Measurements from ENCODE around the gene HCN1. TPM values are rescaled to one million over a fixed set of nuclear protein-coding genes. Genes with fewer than 3 reads are reported as not detected.

The HCN1 gene
- total RNA-seq (0.05 TPM), polyA plus RNA-seq (0.02 TPM)
- long read RNA-seq, donor 1 = 0 reads
- long read RNA-seq, donor 2 = 0 reads
- long read RNA-seq, donor 3 = 0 reads
- long read RNA-seq, donor 4 = 0 reads
- long read RNA-seq, donor 5 = 0 reads
- long read RNA-seq, donor 6 = 0 reads
- long read RNA-seq, donor 7 = 0 reads
- long read RNA-seq, donor 8 = 0 reads
- long read RNA-seq, donor 9 = 0 reads
- long read RNA-seq, donor 10 = 0 reads

DNA sequence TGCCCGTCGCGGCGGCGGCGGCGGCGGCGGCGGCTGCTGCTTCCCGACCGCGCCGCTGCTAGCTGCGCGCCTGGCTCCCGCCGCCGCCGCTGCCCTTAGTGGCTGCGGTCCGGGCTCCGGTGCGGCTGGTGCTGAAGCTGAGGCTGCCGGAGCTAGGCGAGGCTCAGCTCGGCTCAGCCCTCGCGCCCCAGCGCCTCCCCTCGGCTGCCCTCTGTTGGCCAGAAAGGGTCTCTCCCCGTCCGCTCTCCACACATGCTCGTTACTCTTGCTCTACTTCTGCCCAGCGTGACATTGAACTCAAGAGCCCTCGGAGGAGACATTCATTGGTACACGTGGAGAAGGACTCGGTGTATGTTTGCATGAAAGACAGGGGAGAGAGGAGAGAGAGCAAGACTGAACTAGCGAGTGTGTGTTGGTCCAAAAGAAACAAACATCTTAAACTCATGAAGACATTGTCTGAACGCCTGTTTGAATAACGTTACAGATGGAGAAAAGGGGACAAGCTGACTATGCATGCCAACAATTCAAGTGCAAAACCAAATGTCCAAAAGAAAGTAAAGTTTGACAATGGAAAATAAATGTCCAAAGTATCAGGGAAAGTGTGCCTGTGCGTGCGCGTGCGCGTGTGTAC, at the start of gene HCN1:
Gene HCN1, minus strand, starts transcription at position 175 of the 631 bp plus-strand sequence.
- Histone ChIP-seq H3K36me3 (ENCODE audit: control insufficient read depth in 2 of 2, insufficient read depth in 2 of 2, low read length in 1 of 2) (no peaks in the 10 kb centered on the region), H3K4me1 (ENCODE audit: control insufficient read depth in 2 of 2, insufficient read depth in 2 of 2, low read length in 2 of 2) (no peaks in the 10 kb centered on the region), H3K4me3 (ENCODE audit: low read length in 2 of 2) (no peak within 1 kb of the TSS), H3K27me3 (ENCODE audit: control insufficient read depth in 2 of 2, insufficient read depth in 1 of 2, low read length in 1 of 2) (peaks cover 10 to 22% of the 10 kb centered on the region in 2 donors), H3K9me3 (ENCODE audit: control insufficient read depth in 2 of 2, insufficient read depth in 1 of 2, low read length in 1 of 2) (peaks cover 0 to 1% of the 10 kb centered on the region in 2 donors), H3K27ac (ENCODE audit: low read depth in 1 of 2, low read length in 1 of 2) (no peak within 1 kb of the TSS)
- WGBS = 14% methylated on average over 46 of the region's 46 CpGs
- DNase-seq (ENCODE audit: low read depth in 6 of 9, low spot score in 9 of 9) = peak in 8 of 9 donors; percentile 1 to 32 (median 8)

GRCh38 chr5:45741110-45741509, 44.9 kb upstream of the HCN1 start:
- H3K9me3 ChIP-seq (ENCODE audit: control insufficient read depth in 2 of 2, insufficient read depth in 1 of 2, low read length in 1 of 2) = peaks cover 0 to 4% of the 10 kb centered on the region in 2 donors
- WGBS = 73% methylated on average over 5 of the region's 5 CpGs

DNA sequence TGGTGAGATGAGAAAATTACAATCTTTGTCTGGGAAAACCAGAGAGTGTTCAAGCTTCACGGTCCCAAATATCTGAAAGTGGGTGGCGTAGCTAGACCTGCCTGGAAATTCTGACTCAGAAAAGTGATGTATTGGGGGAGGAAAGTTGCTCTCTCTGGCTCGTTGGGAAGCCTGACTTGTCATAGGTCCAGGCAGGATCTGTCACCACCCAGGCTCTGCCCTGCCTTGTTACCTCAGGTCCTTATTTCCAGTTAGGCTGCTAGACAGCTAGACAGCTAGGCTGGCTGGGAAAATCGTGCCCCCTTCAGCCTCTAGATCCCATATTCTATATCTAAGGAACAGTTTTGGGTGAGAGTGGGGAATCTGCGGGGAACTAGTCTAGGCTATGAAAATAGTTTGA, 41.0 kb upstream of the HCN1 start:
- Histone ChIP-seq H3K27me3 (ENCODE audit: control insufficient read depth in 2 of 2, insufficient read depth in 1 of 2, low read length in 1 of 2) (no peaks in the 10 kb centered on the region), H3K4me1 (ENCODE audit: control insufficient read depth in 2 of 2, insufficient read depth in 2 of 2, low read length in 2 of 2) (no peaks in the 10 kb centered on the region), H3K4me3 (ENCODE audit: low read length in 2 of 2) (no peak overlapping the region), H3K36me3 (ENCODE audit: control insufficient read depth in 2 of 2, insufficient read depth in 2 of 2, low read length in 1 of 2) (no peaks in the 10 kb centered on the region), H3K9me3 (ENCODE audit: control insufficient read depth in 2 of 2, insufficient read depth in 1 of 2, low read length in 1 of 2) (peaks cover 0 to 4% of the 10 kb centered on the region in 2 donors), H3K27ac (ENCODE audit: low read depth in 1 of 2, low read length in 1 of 2) (no peak overlapping the region)
- DNase-seq (ENCODE audit: low read depth in 6 of 9, low spot score in 9 of 9) = no peak
- WGBS = 77% methylated on average over 5 of the region's 5 CpGs

More at GRCh38 chr5:45741110-45741509, 44.9 kb upstream of the HCN1 start:
- no peaks in the 10 kb centered on the region for H3K4me1 ChIP-seq (ENCODE audit: control insufficient read depth in 2 of 2, insufficient read depth in 2 of 2, low read length in 2 of 2)
- no peaks in the 10 kb centered on the region for H3K36me3 ChIP-seq (ENCODE audit: control insufficient read depth in 2 of 2, insufficient read depth in 2 of 2, low read length in 1 of 2)
- H3K4me3 ChIP-seq (ENCODE audit: low read length in 2 of 2) = no peak overlapping the region
- H3K27ac ChIP-seq (ENCODE audit: low read depth in 1 of 2, low read length in 1 of 2) = no peak overlapping the region
- H3K27me3 ChIP-seq (ENCODE audit: control insufficient read depth in 2 of 2, insufficient read depth in 1 of 2, low read length in 1 of 2) = no peaks in the 10 kb centered on the region
- DNase-seq (ENCODE audit: low read depth in 6 of 9, low spot score in 9 of 9) = no peak

- Histone ChIP-seq H3K27ac (ENCODE audit: low read depth in 1 of 2, low read length in 1 of 2) (no peak overlapping the region), H3K27me3 (ENCODE audit: control insufficient read depth in 2 of 2, insufficient read depth in 1 of 2, low read length in 1 of 2) (no peaks in the 10 kb centered on the region), H3K36me3 (ENCODE audit: control insufficient read depth in 2 of 2, insufficient read depth in 2 of 2, low read length in 1 of 2) (no peaks in the 10 kb centered on the region), H3K4me1 (ENCODE audit: control insufficient read depth in 2 of 2, insufficient read depth in 2 of 2, low read length in 2 of 2) (no peaks in the 10 kb centered on the region), H3K4me3 (ENCODE audit: low read length in 2 of 2) (no peak overlapping the region), H3K9me3 (ENCODE audit: control insufficient read depth in 2 of 2, insufficient read depth in 1 of 2, low read length in 1 of 2) (no peaks in the 10 kb centered on the region)
- 51% methylated on average over 3 of the region's 3 CpGs for WGBS
- DNase-seq (ENCODE audit: low read depth in 6 of 9, low spot score in 9 of 9) = no peak
Observed at GRCh38 chr5:45725537-45725936, 29.4 kb upstream of the HCN1 start.

GRCh38 chr5:45697201-45697600, 1.0 kb upstream of the HCN1 start:
- Histone ChIP-seq H3K4me1 (ENCODE audit: control insufficient read depth in 2 of 2, insufficient read depth in 2 of 2, low read length in 2 of 2) (no peaks in the 10 kb centered on the region), H3K4me3 (ENCODE audit: low read length in 2 of 2) (no peak overlapping the region), H3K27me3 (ENCODE audit: control insufficient read depth in 2 of 2, insufficient read depth in 1 of 2, low read length in 1 of 2) (peaks cover 10 to 22% of the 10 kb centered on the region in 2 donors), H3K9me3 (ENCODE audit: control insufficient read depth in 2 of 2, insufficient read depth in 1 of 2, low read length in 1 of 2) (peaks cover 0 to 1% of the 10 kb centered on the region in 2 donors), H3K27ac (ENCODE audit: low read depth in 1 of 2, low read length in 1 of 2) (no peak overlapping the region), H3K36me3 (ENCODE audit: control insufficient read depth in 2 of 2, insufficient read depth in 2 of 2, low read length in 1 of 2) (no peaks in the 10 kb centered on the region)
- WGBS = 65% methylated on average over 6 of the region's 6 CpGs
- no peak for DNase-seq (ENCODE audit: low read depth in 6 of 9, low spot score in 9 of 9)

- Histone ChIP-seq H3K4me1 (ENCODE audit: control insufficient read depth in 2 of 2, insufficient read depth in 2 of 2, low read length in 2 of 2) (no peaks in the 10 kb centered on the region), H3K4me3 (ENCODE audit: low read length in 2 of 2) (no peak overlapping the region), H3K27ac (ENCODE audit: low read depth in 1 of 2, low read length in 1 of 2) (no peak overlapping the region), H3K36me3 (ENCODE audit: control insufficient read depth in 2 of 2, insufficient read depth in 2 of 2, low read length in 1 of 2) (no peaks in the 10 kb centered on the region), H3K27me3 (ENCODE audit: control insufficient read depth in 2 of 2, insufficient read depth in 1 of 2, low read length in 1 of 2) (peaks cover 10 to 22% of the 10 kb centered on the region in 2 donors), H3K9me3 (ENCODE audit: control insufficient read depth in 2 of 2, insufficient read depth in 1 of 2, low read length in 1 of 2) (peaks cover 0 to 1% of the 10 kb centered on the region in 2 donors)
- no peak for DNase-seq (ENCODE audit: low read depth in 6 of 9, low spot score in 9 of 9)
- WGBS = 3% methylated on average over 59 of the region's 59 CpGs
Observed at GRCh38 chr5:45695804-45696156, 400 bp downstream of the HCN1 start.

GRCh38 chr5:45694971-45695803, 993 bp downstream of the HCN1 start:
- no peak overlapping the region for H3K4me3 ChIP-seq (ENCODE audit: low read length in 2 of 2)
- no peak overlapping the region for H3K27ac ChIP-seq (ENCODE audit: low read depth in 1 of 2, low read length in 1 of 2)
- no peak for DNase-seq (ENCODE audit: low read depth in 6 of 9, low spot score in 9 of 9)
- H3K36me3 ChIP-seq (ENCODE audit: control insufficient read depth in 2 of 2, insufficient read depth in 2 of 2, low read length in 1 of 2) = no peaks in the 10 kb centered on the region
- peaks cover 10 to 22% of the 10 kb centered on the region in 2 donors for H3K27me3 ChIP-seq (ENCODE audit: control insufficient read depth in 2 of 2, insufficient read depth in 1 of 2, low read length in 1 of 2)
- WGBS = 4% methylated on average over 51 of the region's 51 CpGs
- peaks cover 0 to 1% of the 10 kb centered on the region in 2 donors for H3K9me3 ChIP-seq (ENCODE audit: control insufficient read depth in 2 of 2, insufficient read depth in 1 of 2, low read length in 1 of 2)
- no peaks in the 10 kb centered on the region for H3K4me1 ChIP-seq (ENCODE audit: control insufficient read depth in 2 of 2, insufficient read depth in 2 of 2, low read length in 2 of 2)

DNA sequence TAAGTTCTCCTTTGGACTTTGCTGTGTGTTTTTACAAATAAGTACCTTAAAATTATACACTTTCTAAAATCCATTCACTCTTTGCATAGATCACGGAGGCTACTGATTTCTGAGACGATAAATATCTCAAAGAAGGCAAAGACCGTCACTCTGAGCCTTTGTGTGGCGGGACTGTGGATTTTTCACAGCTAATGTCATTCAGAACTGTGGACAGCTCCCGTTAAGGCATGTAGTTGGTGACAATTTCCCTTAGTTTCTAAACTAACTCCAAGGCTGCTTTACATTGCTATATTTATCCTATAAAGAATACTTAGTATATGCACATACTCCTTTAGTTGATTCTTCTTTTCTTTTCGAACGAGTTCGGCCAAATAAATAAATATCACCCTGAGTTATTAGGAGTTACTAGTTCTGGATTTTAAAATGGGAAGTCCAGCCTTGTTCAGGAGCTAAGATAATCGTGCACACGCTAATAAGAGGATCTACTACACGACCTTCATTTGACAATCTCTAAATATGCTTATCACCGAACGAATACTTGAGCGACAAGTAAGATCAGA, 1.8 kb downstream of the HCN1 start:
- no peak overlapping the region for H3K27ac ChIP-seq (ENCODE audit: low read depth in 1 of 2, low read length in 1 of 2)
- DNase-seq (ENCODE audit: low read depth in 6 of 9, low spot score in 9 of 9) = peak in 1 of 9 donors; percentile 0
- no peaks in the 10 kb centered on the region for H3K4me1 ChIP-seq (ENCODE audit: control insufficient read depth in 2 of 2, insufficient read depth in 2 of 2, low read length in 2 of 2)
- 31% methylated on average over 14 of the region's 14 CpGs for WGBS
- H3K4me3 ChIP-seq (ENCODE audit: low read length in 2 of 2) = no peak overlapping the region
- H3K27me3 ChIP-seq (ENCODE audit: control insufficient read depth in 2 of 2, insufficient read depth in 1 of 2, low read length in 1 of 2) = peaks cover 10 to 22% of the 10 kb centered on the region in 2 donors
- no peaks in the 10 kb centered on the region for H3K36me3 ChIP-seq (ENCODE audit: control insufficient read depth in 2 of 2, insufficient read depth in 2 of 2, low read length in 1 of 2)
- peaks cover 0 to 1% of the 10 kb centered on the region in 2 donors for H3K9me3 ChIP-seq (ENCODE audit: control insufficient read depth in 2 of 2, insufficient read depth in 1 of 2, low read length in 1 of 2)

- Histone ChIP-seq H3K4me3 (ENCODE audit: low read length in 2 of 2) (no peak overlapping the region), H3K36me3 (ENCODE audit: control insufficient read depth in 2 of 2, insufficient read depth in 2 of 2, low read length in 1 of 2) (no peaks in the 10 kb centered on the region), H3K27ac (ENCODE audit: low read depth in 1 of 2, low read length in 1 of 2) (no peak overlapping the region), H3K4me1 (ENCODE audit: control insufficient read depth in 2 of 2, insufficient read depth in 2 of 2, low read length in 2 of 2) (no peaks in the 10 kb centered on the region), H3K9me3 (ENCODE audit: control insufficient read depth in 2 of 2, insufficient read depth in 1 of 2, low read length in 1 of 2) (peaks cover 0 to 1% of the 10 kb centered on the region in 2 donors), H3K27me3 (ENCODE audit: control insufficient read depth in 2 of 2, insufficient read depth in 1 of 2, low read length in 1 of 2) (peaks cover 10 to 22% of the 10 kb centered on the region in 2 donors)
- no peak for DNase-seq (ENCODE audit: low read depth in 6 of 9, low spot score in 9 of 9)
- WGBS = 76% methylated on average over 3 of the region's 3 CpGs
Observed at GRCh38 chr5:45692481-45692880, 3.7 kb downstream of the HCN1 start.

Data from thymus (tissue), 14 donors.